ENCODE results near the gene ADAM10. TPM values are rescaled to one million over a fixed set of nuclear protein-coding genes. Genes with fewer than 3 reads are reported as not detected.

The ADAM10 gene
- total and polyA plus RNA-seq, 7 donors = 7.9 to 37.9 (median 33.1) TPM

DNA sequence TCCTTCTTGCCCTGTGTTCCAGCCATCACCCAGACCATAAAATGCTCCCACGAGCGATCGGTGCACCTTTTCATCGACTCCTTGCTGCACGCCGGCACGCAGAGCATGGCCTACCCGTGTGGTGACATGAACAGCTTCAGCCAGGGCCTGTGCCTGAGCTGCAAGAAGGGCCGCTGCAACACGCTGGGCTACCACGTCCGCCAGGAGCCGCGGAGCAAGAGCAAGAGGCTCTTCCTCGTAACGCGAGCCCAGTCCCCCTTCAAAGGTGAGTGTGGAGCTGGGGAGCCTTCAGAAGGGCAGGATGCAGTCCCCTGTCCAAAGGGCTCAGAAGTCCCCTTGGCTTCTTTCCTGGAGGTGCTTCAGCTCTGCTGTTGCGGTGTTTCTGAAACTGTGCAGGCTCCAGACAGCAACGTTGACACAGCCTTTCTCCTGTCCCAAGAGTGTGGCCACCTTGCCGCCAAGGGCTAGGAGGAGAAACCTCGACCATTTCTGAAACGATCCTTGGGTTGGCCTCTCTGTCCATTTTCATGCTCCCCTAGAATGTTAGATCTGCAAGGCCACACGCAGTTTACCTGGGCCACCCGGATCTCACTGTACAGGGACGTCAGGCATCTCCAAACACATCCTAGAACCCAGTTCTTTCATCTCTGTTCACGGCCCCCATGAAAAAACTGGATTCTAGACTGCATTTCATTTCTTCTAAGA lies 201.0 kb downstream of the ADAM10 start:
- 90 to 96% (median 91%) methylated on average over 25 to 26 of the region's 26 CpGs for WGBS, 3 donors
- no peak for DNase-seq
- intact Hi-C loops (cut with DNase I) = loop anchor here (2.0 to 10.0 kb wide), 4 partner anchors 216 to 324 kb away; no protein-coding TSS in a partner anchor
- ATAC-seq = no peak
- Histone ChIP-seq H3K27me3 (ENCODE audit: insufficient read depth in 3 of 3, low read length in 2 of 3) (peaks cover 0 to 4% (median 0%) of the 10 kb centered on the region in 3 donors), H3K4me3 (no peak overlapping the region), H3K9me3 (no peaks in the 10 kb centered on the region), H3K4me1 (peaks cover 35% of the 10 kb centered on the region), H3K27ac (peak overlapping the region; percentile 60), H3K36me3 (ENCODE audit: insufficient read depth in 1 of 2, low read depth in 1 of 2) (no peaks in the 10 kb centered on the region)
- TF ChIP-seq, protein P1, sequence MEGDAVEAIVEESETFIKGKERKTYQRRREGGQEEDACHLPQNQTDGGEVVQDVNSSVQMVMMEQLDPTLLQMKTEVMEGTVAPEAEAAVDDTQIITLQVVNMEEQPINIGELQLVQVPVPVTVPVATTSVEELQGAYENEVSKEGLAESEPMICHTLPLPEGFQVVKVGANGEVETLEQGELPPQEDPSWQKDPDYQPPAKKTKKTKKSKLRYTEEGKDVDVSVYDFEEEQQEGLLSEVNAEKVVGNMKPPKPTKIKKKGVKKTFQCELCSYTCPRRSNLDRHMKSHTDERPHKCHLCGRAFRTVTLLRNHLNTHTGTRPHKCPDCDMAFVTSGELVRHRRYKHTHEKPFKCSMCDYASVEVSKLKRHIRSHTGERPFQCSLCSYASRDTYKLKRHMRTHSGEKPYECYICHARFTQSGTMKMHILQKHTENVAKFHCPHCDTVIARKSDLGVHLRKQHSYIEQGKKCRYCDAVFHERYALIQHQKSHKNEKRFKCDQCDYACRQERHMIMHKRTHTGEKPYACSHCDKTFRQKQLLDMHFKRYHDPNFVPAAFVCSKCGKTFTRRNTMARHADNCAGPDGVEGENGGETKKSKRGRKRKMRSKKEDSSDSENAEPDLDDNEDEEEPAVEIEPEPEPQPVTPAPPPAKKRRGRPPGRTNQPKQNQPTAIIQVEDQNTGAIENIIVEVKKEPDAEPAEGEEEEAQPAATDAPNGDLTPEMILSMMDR (IDR thresholded peaks at IDR 0.05) = no peak

DNA sequence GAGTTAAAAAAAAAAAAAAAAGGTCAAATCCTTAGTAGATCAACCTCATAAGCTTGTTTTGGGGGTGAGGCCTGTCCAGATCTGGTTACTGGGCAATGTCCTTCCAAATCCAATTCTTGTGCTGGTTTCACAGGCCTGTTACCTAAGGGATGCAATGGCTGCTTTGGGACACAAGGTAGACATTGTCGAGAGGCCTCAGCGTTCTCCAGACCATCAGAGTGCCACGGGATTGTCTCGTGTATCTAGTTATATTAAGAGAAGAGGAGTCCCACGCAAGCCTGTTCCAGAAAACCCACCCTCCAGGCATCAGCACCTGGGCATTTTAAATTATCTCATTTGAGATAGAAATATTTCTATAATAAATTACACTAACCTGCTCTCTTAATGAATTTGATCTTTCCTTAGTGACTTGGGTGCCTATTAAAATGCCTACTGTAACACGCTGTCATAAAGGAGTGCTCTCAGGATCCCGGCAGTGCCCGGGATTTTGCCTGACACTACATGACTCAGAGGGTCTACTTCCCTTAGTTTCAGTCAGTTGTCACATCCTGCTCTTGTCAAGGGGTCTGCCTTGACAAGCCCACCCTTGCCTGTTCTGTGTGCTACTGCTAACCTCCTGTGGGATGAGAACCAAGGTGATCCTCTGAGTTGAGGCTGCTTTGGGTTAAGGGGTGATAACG lies 201.7 kb downstream of the ADAM10 start:
- peaks cover 35% of the 10 kb centered on the region for H3K4me1 ChIP-seq
- TF ChIP-seq, protein P1 (IDR thresholded peaks at IDR 0.05) = no peak
- H3K27ac ChIP-seq = peak overlapping the region; percentile 60
- no peak for DNase-seq
- H3K36me3 ChIP-seq (ENCODE audit: insufficient read depth in 1 of 2, low read depth in 1 of 2) = no peaks in the 10 kb centered on the region
- 84 to 98% (median 90%) methylated on average over 9 of the region's 9 CpGs for WGBS, 3 donors
- intact Hi-C loops (cut with DNase I) = loop anchor here (2.0 to 10.0 kb wide), 4 partner anchors 215 to 323 kb away; no protein-coding TSS in a partner anchor
- no peaks in the 10 kb centered on the region for H3K9me3 ChIP-seq
- H3K27me3 ChIP-seq (ENCODE audit: insufficient read depth in 3 of 3, low read length in 2 of 3) = peaks cover 0 to 4% (median 0%) of the 10 kb centered on the region in 3 donors
- H3K4me3 ChIP-seq = no peak overlapping the region
- ATAC-seq = peak; percentile 13 to 26 (median 17)

DNA sequence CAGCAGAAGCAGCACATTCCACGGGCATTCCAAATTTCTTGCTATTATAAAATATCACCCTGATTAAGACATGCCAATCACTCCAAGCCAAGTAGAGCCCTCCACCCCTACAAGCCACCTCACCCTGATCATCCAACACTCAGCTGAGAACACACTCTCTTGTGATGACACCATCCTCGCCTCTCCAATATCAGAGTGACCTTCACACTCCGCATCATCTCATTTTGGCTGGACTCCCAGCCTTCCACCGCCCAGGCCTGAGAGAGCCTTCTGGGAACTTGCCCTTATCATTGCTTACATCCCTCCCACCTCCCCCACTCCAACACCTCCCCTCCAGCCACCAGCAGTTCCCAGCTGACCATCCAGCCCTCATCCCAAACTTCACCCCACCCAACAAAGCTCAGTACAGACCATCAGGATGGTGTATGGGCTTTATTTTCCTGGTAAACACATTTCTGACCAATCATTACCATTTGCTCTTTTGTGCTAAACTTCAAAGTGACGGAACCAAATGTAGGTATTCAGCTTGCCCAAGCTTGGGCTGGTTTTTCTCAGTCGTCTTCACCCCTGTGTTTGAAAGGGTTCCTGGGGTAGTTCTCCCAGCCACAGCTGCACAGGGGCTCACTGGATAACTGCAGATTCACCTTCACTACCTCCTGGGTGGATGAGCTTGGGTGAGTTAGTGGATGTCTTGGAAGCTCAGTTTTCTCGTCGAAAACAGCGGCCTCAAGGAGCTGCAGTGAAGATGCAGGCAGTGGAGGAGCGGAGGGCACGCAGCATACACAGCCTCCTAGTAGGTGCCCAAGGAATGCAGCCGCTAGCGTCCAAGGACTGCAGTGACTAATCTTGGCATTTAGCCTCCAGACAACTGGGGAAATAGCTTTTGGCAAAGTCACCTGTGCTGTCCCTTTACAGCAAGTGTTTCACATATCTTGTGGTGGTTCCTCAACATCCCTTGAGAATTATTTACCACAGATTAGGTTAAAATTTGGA lies 202.6 kb downstream of the ADAM10 start:
- no peaks in the 10 kb centered on the region for H3K9me3 ChIP-seq
- TF ChIP-seq, protein P1 (IDR thresholded peaks at IDR 0.05) = no peak
- H3K27ac ChIP-seq = peak overlapping the region; percentile 56
- intact Hi-C loops (cut with DNase I) = loop anchor here in 1 of 2 donors (5.0 to 10.0 kb wide), 2 partner anchors 215 to 322 kb away; no protein-coding TSS in a partner anchor
- peaks cover 0 to 1% (median 0%) of the 10 kb centered on the region in 3 donors for H3K27me3 ChIP-seq (ENCODE audit: insufficient read depth in 3 of 3, low read length in 2 of 3)
- H3K4me3 ChIP-seq = no peak overlapping the region
- DNase-seq (peak; percentile 59 to 80), ATAC-seq (peak; percentile 91 to 95 (median 92))
- H3K4me1 ChIP-seq = peaks cover 35% of the 10 kb centered on the region
- H3K36me3 ChIP-seq (ENCODE audit: insufficient read depth in 1 of 2, low read depth in 1 of 2) = no peaks in the 10 kb centered on the region
- 39 to 58% (median 40%) methylated on average over 13 of the region's 13 CpGs for WGBS, 3 donors

DNA sequence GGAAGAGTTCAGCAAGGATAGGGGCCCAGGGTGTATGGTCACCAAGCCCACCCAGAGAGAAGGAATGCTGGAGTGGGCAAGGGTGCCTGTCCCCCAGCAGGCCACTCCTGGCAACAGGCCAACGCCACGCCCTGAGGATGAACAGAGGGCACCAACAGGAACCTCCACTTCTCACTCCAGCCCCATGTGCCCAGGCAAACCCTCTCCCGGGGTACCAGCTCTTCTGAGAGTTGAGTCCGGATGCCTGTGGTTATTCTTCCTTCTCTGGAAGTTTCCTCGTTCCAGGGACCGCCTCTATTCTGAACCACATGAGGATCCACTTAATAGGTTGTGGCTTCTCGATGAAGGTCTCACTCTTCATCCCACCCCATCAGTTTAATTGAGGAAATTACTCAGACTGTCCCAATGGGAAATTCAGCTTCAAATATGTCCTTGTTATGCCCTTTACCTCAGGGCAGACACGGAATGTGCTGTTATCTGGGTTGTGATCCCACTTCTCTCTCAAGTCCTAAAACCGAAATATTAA lies 203.4 kb downstream of the ADAM10 start:
- intact Hi-C loops (cut with DNase I) = loop anchor here in 1 of 2 donors (5.0 to 10.0 kb wide), 2 partner anchors 214 to 321 kb away; no protein-coding TSS in a partner anchor
- Histone ChIP-seq H3K27me3 (ENCODE audit: insufficient read depth in 3 of 3, low read length in 2 of 3) (no peaks in the 10 kb centered on the region), H3K4me1 (peaks cover 35% of the 10 kb centered on the region), H3K27ac (no peak overlapping the region), H3K9me3 (no peaks in the 10 kb centered on the region), H3K4me3 (no peak overlapping the region), H3K36me3 (ENCODE audit: insufficient read depth in 1 of 2, low read depth in 1 of 2) (no peaks in the 10 kb centered on the region)
- ATAC-seq = no peak
- no peak for DNase-seq
- 89 to 91% (median 90%) methylated on average over 9 of the region's 9 CpGs for WGBS, 3 donors
- TF ChIP-seq, protein P1 (IDR thresholded peaks at IDR 0.05) = no peak
